H54 (cell line): Measurements from ENCODE around the gene AUTS2.

Experiments
- DNase-seq: peaks from one replicate; pipeline ENCODE4 v3.0.0; 2011; ENCODE audit warnings: low spot score, mixed read lengths; ENCODE audit not compliant: insufficient read length
- FAIRE-seq: peaks from 3 replicates; lab custom pipeline; 2011; peaks lifted over from hg19 to GRCh38; lab: Jason Lieb, UNC
- POLR2A ChIP-seq: IDR thresholded peaks from 2 replicates; pipeline ENCODE4 v1.6.1; 2011; ENCODE audit warnings: low read depth, mild to moderate bottlenecking, low read length

Gene AUTS2

GRCh38 chr7:70836279-70836678 lies 1238.0 kb downstream of the AUTS2 start:
- no peak for DNase-seq
- FAIRE-seq, result no peak
- no peak for TF ChIP-seq POLR2A

GRCh38 chr7:70836946-70837345 lies 1238.7 kb downstream of the AUTS2 start:
- DNase-seq, result no peak
- FAIRE-seq, result no peak

GRCh38 chr7:70837589-70837988 lies 1239.3 kb downstream of the AUTS2 start:
- no peak for DNase-seq
- TF ChIP-seq POLR2A, result no peak
- no peak for FAIRE-seq

More at GRCh38 chr7:70836946-70837345, 1238.7 kb downstream of the AUTS2 start:
- no peak for TF ChIP-seq POLR2A

GRCh38 chr7:70838292-70838907 lies 1240.1 kb downstream of the AUTS2 start:
- FAIRE-seq (no peak), DNase-seq (no peak)
- no peak for TF ChIP-seq POLR2A
